BLaER1 (cell line): ENCODE results near the gene SPACA4.

Experiments used
- H3K27ac ChIP-seq: shearing (Covaris generic); formaldehyde crosslinking; 2 replicates; pipeline ENCODE4 v1.8.1; 2022
- H3K27me3 ChIP-seq: shearing (Covaris generic); formaldehyde crosslinking; 2 replicates; pipeline ENCODE4 v1.8.1; 2022
- H3K36me3 ChIP-seq: shearing (Covaris generic); formaldehyde crosslinking; 2 replicates; pipeline ENCODE4 v1.8.1; 2022
- H3K4me1 ChIP-seq: shearing (Covaris generic); formaldehyde crosslinking; 2 replicates; pipeline ENCODE4 v1.8.1; 2022
- H3K4me2 ChIP-seq: shearing (Covaris generic); formaldehyde crosslinking; 2 replicates; pipeline ENCODE4 v1.8.1; 2022
- H3K4me3 ChIP-seq: shearing (Covaris generic); formaldehyde crosslinking; 2 replicates; pipeline ENCODE4 v1.8.1; 2022
- H3K9ac ChIP-seq: shearing (Covaris generic); formaldehyde crosslinking; 2 replicates; pipeline ENCODE4 v1.8.1; 2022
- H3K9me3 ChIP-seq: shearing (Covaris generic); formaldehyde crosslinking; 2 replicates; pipeline ENCODE4 v1.8.1; 2022
- H4K20me1 ChIP-seq: shearing (Covaris generic); formaldehyde crosslinking; 2 replicates; pipeline ENCODE4 v1.8.1; 2022
- Cebpa-rat ChIP-seq: shearing (Covaris generic); IDR thresholded peaks from 2 replicates; pipeline ENCODE4 v1.8.1; 2022

Gene SPACA4

DNA sequence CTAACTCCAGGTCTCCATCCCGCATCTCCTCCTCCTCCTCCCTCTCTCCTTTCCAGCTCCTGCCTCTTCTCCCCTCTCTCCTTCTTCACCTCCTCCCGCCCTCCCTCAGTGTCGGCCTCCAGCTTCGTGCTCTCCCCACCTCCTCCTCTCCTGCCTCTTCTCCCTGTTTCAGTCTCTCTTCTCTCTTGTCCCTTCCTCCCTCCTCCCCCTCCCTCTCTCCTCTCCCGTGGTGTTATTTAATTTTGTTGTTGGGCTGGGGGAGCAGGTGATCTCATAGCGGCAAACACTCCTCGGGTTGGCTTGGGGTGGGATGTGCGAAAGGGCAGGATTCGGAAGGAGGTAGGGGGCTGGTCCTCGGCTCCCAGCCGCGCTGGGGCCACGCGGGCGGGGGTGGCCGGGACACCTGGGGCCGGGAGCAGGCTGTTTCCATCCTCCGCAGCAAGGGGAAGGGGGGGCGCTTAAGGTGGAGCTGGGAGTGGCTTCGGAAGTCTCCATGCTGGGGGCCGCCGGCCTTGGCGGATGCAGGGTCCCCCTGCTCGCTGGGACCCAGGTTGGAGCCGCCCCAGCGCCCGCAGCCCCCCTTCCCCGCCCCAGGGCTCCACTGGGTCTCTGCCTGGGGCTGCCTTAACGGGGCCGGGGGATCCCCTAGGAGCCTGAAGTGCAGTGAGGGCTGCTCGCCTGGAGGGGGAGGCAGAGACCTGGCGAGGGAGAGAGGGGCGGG lies 39.6 kb downstream of the SPACA4 start, which contains the start of gene CA11:
Gene CA11 (minus strand): TSS at position 187 of the 721 bp plus-strand sequence. CDS start 555 bp downstream, outside the sequence.
- H3K9ac ChIP-seq, result peak within 1 kb of the TSS; percentile 81
- H3K36me3 ChIP-seq, result no peaks in the 10 kb centered on the region
- no peaks in the 10 kb centered on the region for H4K20me1 ChIP-seq
- H3K27ac ChIP-seq, result peak within 1 kb of the TSS; percentile 92
- H3K27me3 ChIP-seq, result no peaks in the 10 kb centered on the region
- H3K4me2 ChIP-seq, result peak within 1 kb of the TSS; percentile 99
- no peak for TF ChIP-seq Cebpa-rat
- H3K4me1 ChIP-seq, result peaks cover 72% of the 10 kb centered on the region
- H3K9me3 ChIP-seq, result no peaks in the 10 kb centered on the region
- peak within 1 kb of the TSS; percentile 67 for H3K4me3 ChIP-seq

DNA sequence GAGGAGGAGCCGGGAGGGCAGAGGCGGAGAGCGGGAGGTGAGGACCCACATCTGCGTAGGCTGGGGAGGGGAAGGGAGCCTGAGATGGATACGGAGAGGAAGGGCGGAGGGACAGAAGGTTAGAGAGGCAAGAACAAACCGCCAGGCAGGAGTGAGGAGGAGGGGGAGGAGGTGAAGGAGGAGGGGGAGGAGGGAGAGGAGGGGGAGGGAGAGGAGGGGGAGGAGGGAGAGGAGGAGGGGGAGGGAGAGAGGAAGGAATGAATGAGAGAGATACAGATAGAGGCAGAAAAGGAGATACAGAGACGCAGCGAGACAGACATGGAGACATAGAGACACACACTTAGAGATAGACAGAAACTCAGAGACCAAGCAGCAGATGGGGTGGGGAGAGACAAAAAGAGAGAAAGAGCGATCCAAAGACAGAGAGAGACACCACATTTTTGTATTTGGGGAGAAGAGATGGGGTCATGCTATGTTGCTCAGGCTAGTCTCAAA lies 40.2 kb downstream of the SPACA4 start:
- peaks cover 78% of the 10 kb centered on the region for H3K4me1 ChIP-seq
- peak overlapping the region; percentile 81; the same call in 1 of the 2 replicates for H3K9ac ChIP-seq
- peak overlapping the region; percentile 99 for H3K4me2 ChIP-seq
- no peaks in the 10 kb centered on the region for H3K36me3 ChIP-seq
- TF ChIP-seq Cebpa-rat, result no peak
- no peaks in the 10 kb centered on the region for H3K27me3 ChIP-seq
- no peaks in the 10 kb centered on the region for H4K20me1 ChIP-seq
- peak overlapping the region; percentile 67 for H3K4me3 ChIP-seq
- H3K27ac ChIP-seq, result peak overlapping the region; percentile 92
- H3K9me3 ChIP-seq, result no peaks in the 10 kb centered on the region

- Histone ChIP-seq H3K4me3 (no peak overlapping the region), H3K9ac (peak overlapping the region; percentile 81; the same call in 1 of the 2 replicates), H3K27me3 (no peaks in the 10 kb centered on the region), H3K4me1 (peaks cover 86% of the 10 kb centered on the region), H3K9me3 (no peaks in the 10 kb centered on the region), H3K4me2 (peak overlapping the region; percentile 71), H3K27ac (peak overlapping the region; percentile 92), H4K20me1 (no peaks in the 10 kb centered on the region), H3K36me3 (no peaks in the 10 kb centered on the region)
- no peak for TF ChIP-seq Cebpa-rat
Measured at GRCh38 chr19:48648134-48648533, 41.6 kb downstream of the SPACA4 start.

- Histone ChIP-seq H3K27me3 (no peaks in the 10 kb centered on the region), H3K4me2 (no peak overlapping the region), H3K36me3 (no peaks in the 10 kb centered on the region), H4K20me1 (no peaks in the 10 kb centered on the region), H3K27ac (no peak overlapping the region), H3K4me3 (no peak overlapping the region), H3K4me1 (peaks cover 84% of the 10 kb centered on the region), H3K9me3 (no peaks in the 10 kb centered on the region), H3K9ac (no peak overlapping the region)
- TF ChIP-seq Cebpa-rat, result no peak
Measured at GRCh38 chr19:48650974-48651682, 44.6 kb downstream of the SPACA4 start.

GRCh38 chr19:48651683-48652048 lies 45.1 kb downstream of the SPACA4 start:
- Histone ChIP-seq H3K27ac (peak overlapping the region; percentile 20; the same call in 1 of the 2 replicates), H4K20me1 (no peaks in the 10 kb centered on the region), H3K36me3 (no peaks in the 10 kb centered on the region), H3K4me2 (no peak overlapping the region), H3K9me3 (no peaks in the 10 kb centered on the region), H3K4me1 (peaks cover 84% of the 10 kb centered on the region), H3K9ac (no peak overlapping the region), H3K4me3 (no peak overlapping the region), H3K27me3 (no peaks in the 10 kb centered on the region)
- no peak for TF ChIP-seq Cebpa-rat

DNA sequence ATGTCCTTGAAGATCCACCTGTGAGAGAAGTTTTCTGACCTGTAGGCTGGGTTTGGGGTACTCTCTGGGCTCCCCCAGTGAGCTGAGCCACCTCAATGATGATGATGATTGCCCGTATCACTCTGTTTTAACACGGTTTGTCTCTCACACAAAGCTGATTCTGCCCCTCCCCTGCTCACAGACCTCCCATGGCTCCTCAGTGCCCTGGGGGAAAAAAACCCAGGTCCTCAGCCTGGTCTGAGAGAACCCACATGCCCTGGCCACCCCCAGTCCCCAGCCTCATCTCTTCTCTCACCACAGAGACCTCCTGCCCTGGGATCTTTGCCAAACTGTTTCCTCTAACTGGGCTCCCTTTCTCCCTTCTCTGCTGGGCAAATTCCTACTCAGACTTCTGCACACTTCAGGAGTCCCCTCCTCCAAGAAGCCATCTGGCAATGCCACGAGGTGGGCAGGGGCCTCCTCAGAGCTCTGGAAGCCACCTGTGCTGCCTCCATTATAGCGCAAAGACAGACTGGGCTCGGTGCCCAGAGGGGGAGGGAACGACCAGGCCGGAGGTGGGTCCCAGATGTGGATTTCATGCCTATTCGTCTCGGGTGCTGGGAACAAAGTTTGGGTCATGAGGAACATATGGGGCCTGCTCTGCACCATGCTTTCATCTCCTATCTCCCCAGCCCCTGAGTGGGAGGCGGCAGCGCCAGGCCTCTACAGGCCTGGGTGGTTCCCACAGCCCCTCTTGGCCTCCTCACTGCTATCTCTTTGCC lies 47.9 kb downstream of the SPACA4 start:
- Histone ChIP-seq H4K20me1 (no peaks in the 10 kb centered on the region), H3K4me3 (no peak overlapping the region), H3K4me1 (peaks cover 63% of the 10 kb centered on the region), H3K4me2 (peak overlapping the region; percentile 70), H3K9me3 (no peaks in the 10 kb centered on the region), H3K36me3 (no peaks in the 10 kb centered on the region), H3K27ac (peak overlapping the region; percentile 75), H3K27me3 (no peaks in the 10 kb centered on the region), H3K9ac (peak overlapping the region; percentile 67; the same call in 1 of the 2 replicates)
- no peak for TF ChIP-seq Cebpa-rat

- 0 out of 2 replicates have a peak overlapping the region, but pooled peaks have one; percentile 14 for H3K9ac ChIP-seq
- H3K27me3 ChIP-seq, result no peaks in the 10 kb centered on the region
- no peak overlapping the region for H3K4me2 ChIP-seq
- H3K9me3 ChIP-seq, result no peaks in the 10 kb centered on the region
- TF ChIP-seq Cebpa-rat, result no peak
- H3K4me3 ChIP-seq, result no peak overlapping the region
- no peak overlapping the region for H3K27ac ChIP-seq
- H4K20me1 ChIP-seq, result no peaks in the 10 kb centered on the region
- H3K36me3 ChIP-seq, result no peaks in the 10 kb centered on the region
- peaks cover 55% of the 10 kb centered on the region for H3K4me1 ChIP-seq
Measured at GRCh38 chr19:48656840-48657474, 50.4 kb downstream of the SPACA4 start.
